ENCODE measurements around the gene HSPB6.
A peak's percentile ranks its signal among the peaks of the same experiment; 100 is the strongest.

The HSPB6 gene

GRCh38 chr19:35739275-35740107, 17.3 kb downstream of the HSPB6 start:
- in situ Hi-C loops (cut with HindIII; ENCODE audit: low sequenced_read_pairs), result no loop called here
- H3K4me3 ChIP-seq (ENCODE audit: low read depth, low read length), result peak overlapping the region; percentile 57
- no peak for TF ChIP-seq CTCF (IDR thresholded peaks at IDR 0.05; ENCODE audit: low read depth, low read length)
- DNase-seq (ENCODE audit: low read depth, low spot score), result no peak

GRCh38 chr19:35738887-35739229, 18.0 kb downstream of the HSPB6 start:
- TF ChIP-seq CTCF (IDR thresholded peaks at IDR 0.05; ENCODE audit: low read depth, low read length), result no peak
- DNase-seq (ENCODE audit: low read depth, low spot score), result no peak
- in situ Hi-C loops (cut with HindIII; ENCODE audit: low sequenced_read_pairs), result no loop called here
- no peak overlapping the region for H3K4me3 ChIP-seq (ENCODE audit: low read depth, low read length)

GRCh38 chr19:35738021-35738886, 18.6 kb downstream of the HSPB6 start:
- in situ Hi-C loops (cut with HindIII; ENCODE audit: low sequenced_read_pairs), result no loop called here
- H3K4me3 ChIP-seq (ENCODE audit: low read depth, low read length), result no peak overlapping the region
- no peak for TF ChIP-seq CTCF (IDR thresholded peaks at IDR 0.05; ENCODE audit: low read depth, low read length)

GRCh38 chr19:35736913-35737886, 19.6 kb downstream of the HSPB6 start:
- DNase-seq (ENCODE audit: low read depth, low spot score), result no peak
- in situ Hi-C loops (cut with HindIII; ENCODE audit: low sequenced_read_pairs), result no loop called here
- H3K4me3 ChIP-seq (ENCODE audit: low read depth, low read length), result no peak overlapping the region
- TF ChIP-seq CTCF (IDR thresholded peaks at IDR 0.05; ENCODE audit: low read depth, low read length), result peak; percentile 6

More at GRCh38 chr19:35738021-35738886, 18.6 kb downstream of the HSPB6 start:
- DNase-seq (ENCODE audit: low read depth, low spot score), result no peak

GRCh38 chr19:35734889-35735288, 21.9 kb downstream of the HSPB6 start:
- H3K4me3 ChIP-seq (ENCODE audit: low read depth, low read length), result no peak overlapping the region
- in situ Hi-C loops (cut with HindIII; ENCODE audit: low sequenced_read_pairs), result no loop called here
- DNase-seq (ENCODE audit: low read depth, low spot score), result no peak
- TF ChIP-seq CTCF (IDR thresholded peaks at IDR 0.05; ENCODE audit: low read depth, low read length), result no peak

- in situ Hi-C loops (cut with HindIII; ENCODE audit: low sequenced_read_pairs), result no loop called here
- H3K4me3 ChIP-seq (ENCODE audit: low read depth, low read length), result no peak overlapping the region
- DNase-seq (ENCODE audit: low read depth, low spot score), result no peak
- TF ChIP-seq CTCF (IDR thresholded peaks at IDR 0.05; ENCODE audit: low read depth, low read length), result no peak
Measured at GRCh38 chr19:35734273-35734672, 22.6 kb downstream of the HSPB6 start.

Data from astrocyte of the spinal cord (primary cell).